Measurements from ENCODE around the gene ITGA1. TPM values are rescaled to one million over a fixed set of nuclear protein-coding genes. Genes with fewer than 3 reads are reported as not detected.
"Not testable (repeated sequence)": the region's sequence is repeated elsewhere in the genome, so short reads cannot be mapped to it uniquely, and the experiment has no call there.

The ITGA1 gene
- polyA plus RNA-seq, 1 donor from 2014 or later, result not detected

DNA sequence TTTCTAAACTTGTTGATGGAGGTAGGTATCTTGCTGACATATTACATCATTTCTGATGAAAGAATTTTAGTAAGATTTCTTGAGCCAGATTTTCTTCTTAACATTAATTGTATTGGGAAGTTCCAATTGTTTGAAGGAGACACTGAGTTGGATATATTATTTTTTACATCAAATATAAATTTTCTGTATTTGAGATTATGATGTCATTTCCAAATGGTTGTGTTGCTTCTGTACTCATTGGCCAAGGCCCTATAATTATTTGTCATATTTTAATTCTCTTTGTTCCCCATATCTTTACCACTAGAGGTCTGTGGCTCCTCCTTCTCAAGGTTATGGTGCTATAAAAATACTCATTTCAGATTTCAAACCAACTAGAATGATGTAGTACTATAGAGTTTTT lies 53.4 kb downstream of the ITGA1 start:
- Mint-ChIP-seq H3K4me1 (no peaks in the 10 kb centered on the region), H3K4me3 (no peak overlapping the region), H3K27me3 (no peaks in the 10 kb centered on the region), H3K27ac (no peak overlapping the region), H3K36me3 (no peaks in the 10 kb centered on the region), H3K9me3 (peaks cover 0 to 1% (median 0%) of the 10 kb centered on the region in 3 donors)

- Mint-ChIP-seq H3K9me3 (peaks cover 0 to under 1% (median 0%) of the 10 kb centered on the region in 3 donors), H3K4me1 (no peaks in the 10 kb centered on the region), H3K27ac (no peak overlapping the region), H3K4me3 (no peak overlapping the region), H3K27me3 (no peaks in the 10 kb centered on the region), H3K36me3 (no peaks in the 10 kb centered on the region)
Observed at GRCh38 chr5:52842111-52842510, 54.4 kb downstream of the ITGA1 start.

GRCh38 chr5:52844885-52845284 lies 57.2 kb downstream of the ITGA1 start:
- Mint-ChIP-seq H3K36me3 (no peaks in the 10 kb centered on the region), H3K27ac (no peak overlapping the region), H3K27me3 (no peaks in the 10 kb centered on the region), H3K9me3 (no peaks in the 10 kb centered on the region), H3K4me1 (no peaks in the 10 kb centered on the region), H3K4me3 (no peak overlapping the region)

- H3K4me3 Mint-ChIP-seq, result no peak overlapping the region
- no peaks in the 10 kb centered on the region for H3K4me1 Mint-ChIP-seq
- no peaks in the 10 kb centered on the region for H3K9me3 Mint-ChIP-seq
- H3K27me3 Mint-ChIP-seq, result no peaks in the 10 kb centered on the region
- H3K27ac Mint-ChIP-seq, result no peak overlapping the region
- H3K36me3 Mint-ChIP-seq, result no peaks in the 10 kb centered on the region
Observed at GRCh38 chr5:52846182-52846842, 58.6 kb downstream of the ITGA1 start.

DNA sequence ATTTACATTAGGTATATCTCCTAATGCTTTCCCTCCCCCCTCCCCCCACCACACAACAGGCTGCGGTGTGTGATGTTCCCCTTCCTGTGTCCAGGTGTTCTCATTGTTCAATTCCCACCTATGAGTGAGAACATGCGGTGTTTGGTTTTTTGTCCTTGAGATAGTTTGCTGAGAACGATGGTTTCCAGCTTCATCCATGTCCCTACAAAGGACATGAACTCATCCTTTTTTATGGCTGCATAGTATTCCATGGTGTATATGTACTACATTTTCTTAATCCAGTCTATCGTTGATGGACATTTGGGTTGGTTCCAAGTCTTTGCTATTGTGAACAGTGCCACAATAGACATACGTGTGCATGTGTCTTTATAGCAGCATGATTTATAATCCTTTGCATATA lies 61.0 kb downstream of the ITGA1 start:
- H3K9me3 Mint-ChIP-seq, H3K4me1 Mint-ChIP-seq, H3K27me3 Mint-ChIP-seq, H3K36me3 Mint-ChIP-seq, H3K4me3 Mint-ChIP-seq, H3K27ac Mint-ChIP-seq: not testable (repeated sequence)

- no peak overlapping the region for H3K4me3 Mint-ChIP-seq
- no peaks in the 10 kb centered on the region for H3K36me3 Mint-ChIP-seq
- H3K4me1 Mint-ChIP-seq, result no peaks in the 10 kb centered on the region
- no peaks in the 10 kb centered on the region for H3K9me3 Mint-ChIP-seq
- no peak overlapping the region for H3K27ac Mint-ChIP-seq
- H3K27me3 Mint-ChIP-seq, result peaks cover 6% of the 10 kb centered on the region
Observed at GRCh38 chr5:52849544-52849943, 61.8 kb downstream of the ITGA1 start.

- Mint-ChIP-seq H3K4me3 (no peak overlapping the region), H3K36me3 (no peaks in the 10 kb centered on the region), H3K27me3 (peaks cover 6% of the 10 kb centered on the region), H3K27ac (no peak overlapping the region), H3K9me3 (no peaks in the 10 kb centered on the region), H3K4me1 (no peaks in the 10 kb centered on the region)
Observed at GRCh38 chr5:52853650-52854049, 65.9 kb downstream of the ITGA1 start.

DNA sequence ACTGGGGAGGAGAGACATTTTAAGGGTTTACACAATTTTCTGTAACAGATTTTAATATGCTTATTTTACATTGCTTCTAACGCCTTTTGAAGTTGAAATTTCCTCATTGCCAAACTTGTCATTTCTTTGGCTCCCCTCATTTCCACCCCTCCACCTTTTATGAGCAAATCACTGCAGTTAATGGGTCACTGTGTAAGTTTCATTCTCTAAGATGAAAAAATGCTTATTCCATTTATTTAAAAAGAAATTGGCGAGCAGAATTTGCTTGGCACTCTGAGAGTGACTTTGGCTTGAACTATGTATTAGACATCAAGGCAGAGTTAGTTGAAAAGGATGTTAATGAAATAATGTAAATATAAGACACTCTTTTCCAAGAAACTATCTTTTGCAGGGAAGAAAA lies 66.6 kb downstream of the ITGA1 start:
- no peak overlapping the region for H3K27ac Mint-ChIP-seq
- H3K9me3 Mint-ChIP-seq, result no peaks in the 10 kb centered on the region
- peaks cover 6% of the 10 kb centered on the region for H3K27me3 Mint-ChIP-seq
- H3K36me3 Mint-ChIP-seq, result no peaks in the 10 kb centered on the region
- H3K4me3 Mint-ChIP-seq, result no peak overlapping the region
- no peaks in the 10 kb centered on the region for H3K4me1 Mint-ChIP-seq

DNA sequence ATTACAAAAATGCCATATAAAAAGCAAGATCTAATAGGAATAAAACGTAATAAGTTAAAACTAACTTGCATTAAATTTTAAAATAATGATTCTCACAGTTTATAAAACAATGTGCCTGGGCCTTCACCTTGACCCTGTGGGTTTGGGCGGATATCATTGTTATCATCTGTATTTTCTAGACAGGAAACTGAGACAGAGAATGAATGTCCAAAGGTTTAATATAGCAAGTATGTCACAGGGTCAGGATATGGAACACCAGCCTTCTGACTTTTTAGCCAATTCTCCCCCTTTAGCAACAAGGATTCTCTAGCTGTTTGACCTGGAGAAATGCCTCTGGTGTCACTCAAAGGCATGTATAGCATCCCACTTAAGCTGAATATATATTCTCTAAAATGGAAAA lies 67.2 kb downstream of the ITGA1 start:
- Mint-ChIP-seq H3K4me3 (no peak overlapping the region), H3K27me3 (peaks cover 6% of the 10 kb centered on the region), H3K27ac (no peak overlapping the region), H3K9me3 (no peaks in the 10 kb centered on the region), H3K36me3 (no peaks in the 10 kb centered on the region), H3K4me1 (no peaks in the 10 kb centered on the region)

- H3K9me3 Mint-ChIP-seq, result no peaks in the 10 kb centered on the region
- no peak overlapping the region for H3K4me3 Mint-ChIP-seq
- H3K27ac Mint-ChIP-seq, result no peak overlapping the region
- H3K36me3 Mint-ChIP-seq, result no peaks in the 10 kb centered on the region
- H3K27me3 Mint-ChIP-seq, result peaks cover 5% of the 10 kb centered on the region
- H3K4me1 Mint-ChIP-seq, result no peaks in the 10 kb centered on the region
Observed at GRCh38 chr5:52856564-52856963, 68.8 kb downstream of the ITGA1 start.

- no peak overlapping the region for H3K27ac Mint-ChIP-seq
- H3K36me3 Mint-ChIP-seq, result no peaks in the 10 kb centered on the region
- no peaks in the 10 kb centered on the region for H3K27me3 Mint-ChIP-seq
- no peaks in the 10 kb centered on the region for H3K9me3 Mint-ChIP-seq
- no peak overlapping the region for H3K4me3 Mint-ChIP-seq
- H3K4me1 Mint-ChIP-seq, result no peaks in the 10 kb centered on the region
Observed at GRCh38 chr5:52859628-52860027, 71.9 kb downstream of the ITGA1 start.

DNA sequence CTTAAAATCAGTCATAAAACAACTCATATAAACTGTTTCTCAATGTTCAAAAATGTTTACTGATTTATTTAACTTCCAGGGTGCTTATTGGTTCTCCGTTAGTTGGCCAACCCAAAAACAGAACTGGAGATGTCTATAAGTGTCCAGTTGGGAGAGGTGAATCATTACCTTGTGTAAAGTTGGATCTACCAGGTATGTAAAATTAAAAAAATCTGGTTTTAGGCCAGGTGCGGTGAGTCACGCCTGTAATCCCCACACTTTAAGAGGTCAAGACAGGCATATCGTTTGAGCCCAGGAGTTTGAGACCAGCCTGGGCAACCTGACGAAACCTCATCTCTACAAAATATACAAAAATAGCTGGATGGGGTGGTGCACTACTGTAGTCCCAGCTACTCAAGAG lies 73.7 kb downstream of the ITGA1 start:
- no peak overlapping the region for H3K27ac Mint-ChIP-seq
- H3K4me3 Mint-ChIP-seq, result no peak overlapping the region
- H3K9me3 Mint-ChIP-seq, result no peaks in the 10 kb centered on the region
- no peaks in the 10 kb centered on the region for H3K36me3 Mint-ChIP-seq
- H3K4me1 Mint-ChIP-seq, result no peaks in the 10 kb centered on the region
- H3K27me3 Mint-ChIP-seq, result no peaks in the 10 kb centered on the region

DNA sequence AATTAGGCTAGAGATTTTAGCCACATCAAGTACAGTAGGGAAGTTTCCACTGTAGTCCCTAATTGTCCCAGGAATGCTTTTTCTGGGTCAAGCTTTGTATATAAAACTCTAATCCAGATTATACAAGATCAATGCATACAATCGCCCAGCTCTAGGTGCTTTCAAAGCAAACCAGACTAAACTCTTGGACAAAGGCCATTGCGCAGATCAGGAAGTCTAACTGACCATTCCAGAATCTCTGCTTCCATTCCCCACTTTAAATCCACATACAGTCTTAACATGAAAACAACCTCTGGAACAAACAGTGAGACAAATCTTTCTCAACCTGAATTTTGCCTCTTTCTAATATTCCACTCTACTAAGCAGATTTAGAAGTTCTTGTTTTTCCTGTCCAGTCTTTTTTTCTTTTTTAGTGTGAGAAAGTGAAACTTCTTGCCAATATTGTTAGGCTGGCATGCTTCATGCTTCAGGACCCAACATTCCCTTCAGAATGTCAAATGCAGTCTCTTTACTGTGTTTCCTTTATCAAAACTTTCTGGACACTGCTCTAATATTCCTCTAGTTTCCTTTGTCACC lies 76.1 kb downstream of the ITGA1 start:
- Mint-ChIP-seq H3K9me3 (no peaks in the 10 kb centered on the region), H3K27ac (no peak overlapping the region), H3K4me3 (no peak overlapping the region), H3K4me1 (no peaks in the 10 kb centered on the region), H3K27me3 (peaks cover 4% of the 10 kb centered on the region), H3K36me3 (no peaks in the 10 kb centered on the region)

DNA sequence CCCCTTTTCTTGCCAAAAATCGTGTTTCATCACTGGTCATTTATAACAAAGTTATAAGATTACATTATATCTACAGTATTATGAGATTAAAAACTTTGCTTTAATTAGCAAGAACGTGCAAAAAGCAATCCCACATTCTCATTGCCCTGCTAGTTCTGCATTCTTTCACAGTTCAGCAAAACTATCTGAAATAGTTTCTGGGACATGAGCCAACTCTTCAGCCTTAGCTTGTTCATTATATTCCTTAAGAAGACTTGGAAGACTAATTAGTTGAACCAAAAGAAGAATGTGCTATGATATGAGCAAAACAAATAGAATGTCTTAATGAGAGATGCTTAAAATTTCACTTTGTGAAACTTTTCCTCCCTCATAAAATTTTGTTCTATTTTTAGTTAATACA lies 76.7 kb downstream of the ITGA1 start:
- Mint-ChIP-seq H3K4me3 (no peak overlapping the region), H3K27ac (no peak overlapping the region), H3K36me3 (no peaks in the 10 kb centered on the region), H3K27me3 (peaks cover 4% of the 10 kb centered on the region), H3K9me3 (no peaks in the 10 kb centered on the region), H3K4me1 (no peaks in the 10 kb centered on the region)

- Mint-ChIP-seq H3K4me3 (no peak overlapping the region), H3K27me3 (peaks cover 4% of the 10 kb centered on the region), H3K36me3 (no peaks in the 10 kb centered on the region), H3K4me1 (no peaks in the 10 kb centered on the region), H3K27ac (no peak overlapping the region), H3K9me3 (no peaks in the 10 kb centered on the region)
Observed at GRCh38 chr5:52864884-52865283, 77.2 kb downstream of the ITGA1 start.

- not testable (repeated sequence) for H3K4me1 Mint-ChIP-seq, H3K36me3 Mint-ChIP-seq, H3K27me3 Mint-ChIP-seq, H3K9me3 Mint-ChIP-seq, H3K4me3 Mint-ChIP-seq, H3K27ac Mint-ChIP-seq
Observed at GRCh38 chr5:52865991-52866390, 78.3 kb downstream of the ITGA1 start.

Data from IgD-negative memory B cell (primary cell).